Measurements from ENCODE around the gene TANC2. TPM values are rescaled to one million over a fixed set of nuclear protein-coding genes. Genes with fewer than 3 reads are reported as not detected.
A peak's percentile ranks its signal among the peaks of the same experiment; 100 is the strongest.

Gene TANC2
- total and polyA plus RNA-seq, 9 of the 15 experiments (the other 6 are each of a cell fraction or from before 2014, with no cell fraction given): 0.46 to 7.8 (median 4.5) TPM

DNA sequence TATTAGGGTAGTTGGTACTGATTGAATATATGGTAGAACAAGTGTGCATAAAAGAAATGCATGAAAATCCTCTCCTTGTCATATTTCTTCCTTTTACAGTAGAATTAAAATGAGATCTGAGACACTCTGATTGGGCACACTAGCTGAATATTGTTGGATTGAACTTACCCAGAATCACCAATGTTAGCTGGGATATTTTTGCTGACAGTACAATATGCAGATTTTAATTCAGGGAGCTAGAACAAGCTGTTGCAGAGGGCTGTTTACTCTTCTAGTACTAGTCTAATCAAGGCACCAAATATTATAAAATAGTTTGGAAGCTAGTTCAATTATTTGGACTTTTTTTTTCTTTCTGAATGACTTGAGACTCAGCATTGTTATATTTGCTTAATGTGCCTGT lies 4.6 kb downstream of the TANC2 start (continued):
- TF ChIP-seq, protein P1, sequence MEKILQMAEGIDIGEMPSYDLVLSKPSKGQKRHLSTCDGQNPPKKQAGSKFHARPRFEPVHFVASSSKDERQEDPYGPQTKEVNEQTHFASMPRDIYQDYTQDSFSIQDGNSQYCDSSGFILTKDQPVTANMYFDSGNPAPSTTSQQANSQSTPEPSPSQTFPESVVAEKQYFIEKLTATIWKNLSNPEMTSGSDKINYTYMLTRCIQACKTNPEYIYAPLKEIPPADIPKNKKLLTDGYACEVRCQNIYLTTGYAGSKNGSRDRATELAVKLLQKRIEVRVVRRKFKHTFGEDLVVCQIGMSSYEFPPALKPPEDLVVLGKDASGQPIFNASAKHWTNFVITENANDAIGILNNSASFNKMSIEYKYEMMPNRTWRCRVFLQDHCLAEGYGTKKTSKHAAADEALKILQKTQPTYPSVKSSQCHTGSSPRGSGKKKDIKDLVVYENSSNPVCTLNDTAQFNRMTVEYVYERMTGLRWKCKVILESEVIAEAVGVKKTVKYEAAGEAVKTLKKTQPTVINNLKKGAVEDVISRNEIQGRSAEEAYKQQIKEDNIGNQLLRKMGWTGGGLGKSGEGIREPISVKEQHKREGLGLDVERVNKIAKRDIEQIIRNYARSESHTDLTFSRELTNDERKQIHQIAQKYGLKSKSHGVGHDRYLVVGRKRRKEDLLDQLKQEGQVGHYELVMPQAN (IDR thresholded peaks at IDR 0.05; ENCODE audit: borderline replicate concordance): no peak
- TF ChIP-seq PURB (CRISPR knock-in tag; IDR thresholded peaks at IDR 0.05; ENCODE audit: low read depth) (no peak), FOXM1 (IDR thresholded peaks at IDR 0.05; ENCODE audit: low read depth) (no peak), FOXM1 (CRISPR knock-in tag; IDR thresholded peaks at IDR 0.05; ENCODE audit: low read depth) (no peak), MAFF (IDR thresholded peaks at IDR 0.05; ENCODE audit: low read length) (peak; percentile 53), CEBPZ (IDR thresholded peaks at IDR 0.05; ENCODE audit: borderline replicate concordance, low read depth, low read length) (no peak), KLF13 (tag; IDR thresholded peaks at IDR 0.05; ENCODE audit: borderline replicate concordance, low read depth) (no peak), CBX5 (IDR thresholded peaks at IDR 0.05; ENCODE audit: borderline replicate concordance, low read depth) (no peak), FUS (optimal IDR thresholded peaks at IDR 0.05; ENCODE audit: low read depth, low read length) (no peak), ZNF316 (IDR thresholded peaks at IDR 0.05) (peak; percentile 80), MAFG (tag; conservative IDR thresholded peaks at IDR 0.05) (peak; percentile 43), ZNF699 (CRISPR knock-in tag; IDR thresholded peaks at IDR 0.05; ENCODE audit: insufficient replicate concordance) (no peak), NR4A1 (CRISPR knock-in tag; IDR thresholded peaks at IDR 0.05) (no peak), NR4A1 (tag; IDR thresholded peaks at IDR 0.05) (no peak), CREBBP (IDR thresholded peaks at IDR 0.05; ENCODE audit: low read depth, low read length) (no peak), ETS2 (tag; IDR thresholded peaks at IDR 0.05; ENCODE audit: borderline replicate concordance, poor library complexity, severe bottlenecking) (no peak), PCBP2 (IDR thresholded peaks at IDR 0.05; ENCODE audit: low read depth, low read length, poor library complexity, severe bottlenecking) (no peak), CREM (IDR thresholded peaks at IDR 0.05; ENCODE audit: low read depth) (no peak), ZNF124 (CRISPR knock-in tag; IDR thresholded peaks at IDR 0.05) (no peak), ZNF3 (CRISPR knock-in tag; IDR thresholded peaks at IDR 0.05) (no peak), L3MBTL2 (IDR thresholded peaks at IDR 0.05) (no peak)
- TF ChIP-seq, protein P2, sequence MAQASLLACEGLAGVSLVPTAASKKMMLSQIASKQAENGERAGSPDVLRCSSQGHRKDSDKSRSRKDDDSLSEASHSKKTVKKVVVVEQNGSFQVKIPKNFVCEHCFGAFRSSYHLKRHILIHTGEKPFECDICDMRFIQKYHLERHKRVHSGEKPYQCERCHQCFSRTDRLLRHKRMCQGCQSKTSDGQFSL (CRISPR knock-in tag; IDR thresholded peaks at IDR 0.05): no peak
- TF ChIP-seq, protein P2 (tag; IDR thresholded peaks at IDR 0.05): no peak
